Osteocyte (in vitro differentiated cells): ENCODE results near the gene SLC2A14. TPM values are rescaled to one million over a fixed set of nuclear protein-coding genes. Genes with fewer than 3 reads are reported as not detected.
"Not testable (repeated sequence)": the region's sequence is repeated elsewhere in the genome, so short reads cannot be mapped to it uniquely, and the experiment has no call there.

Experiments used
- DNase-seq: peaks from one replicate; pipeline ENCODE4 v3.0.0; 2021; ENCODE audit warnings: mixed read lengths; ENCODE audit not compliant: unreplicated experiment; ENCODE audit errors: extremely low spot score
- H3K27ac Mint-ChIP-seq: one replicate; pipeline ENCODE4 v1.8.0; 2021; ENCODE audit warnings: mild to moderate bottlenecking, mixed read lengths; ENCODE audit not compliant: unreplicated experiment
- H3K27me3 Mint-ChIP-seq: one replicate; pipeline ENCODE4 v1.8.0; 2021; ENCODE audit warnings: mixed read lengths; ENCODE audit not compliant: unreplicated experiment
- H3K36me3 Mint-ChIP-seq: one replicate; pipeline ENCODE4 v1.8.0; 2021; ENCODE audit warnings: mixed read lengths; ENCODE audit not compliant: unreplicated experiment
- H3K4me1 Mint-ChIP-seq: one replicate; pipeline ENCODE4 v1.8.0; 2021; ENCODE audit warnings: mixed read lengths; ENCODE audit not compliant: unreplicated experiment
- H3K4me3 Mint-ChIP-seq: one replicate; pipeline ENCODE4 v1.8.0; 2021; ENCODE audit warnings: mild to moderate bottlenecking, moderate library complexity, mixed read lengths; ENCODE audit not compliant: unreplicated experiment
- H3K9me3 Mint-ChIP-seq: one replicate; pipeline ENCODE4 v1.8.0; 2021; ENCODE audit warnings: mixed read lengths; ENCODE audit not compliant: unreplicated experiment
- CTCF ChIP-seq: fragments of 200-600 bp; sonication (generic); IDR thresholded peaks from 2 replicates; pipeline ENCODE4 v1.5.0; 2021; ENCODE audit warnings: antibody characterized with exemption, mild to moderate bottlenecking, moderate library complexity
- total RNA-seq: library from RNA; stranded (reverse); gene quantifications from 2 replicates; pipeline ENCODE4 v1.2.1, GENCODE V29; 2021

Gene SLC2A14
- total RNA-seq, 1 donor from 2014 or later: 1.9 TPM

- Mint-ChIP-seq H3K27me3 (peaks cover 22% of the 10 kb centered on the region), H3K36me3 (no peaks in the 10 kb centered on the region), H3K27ac (no peak overlapping the region), H3K4me1 (no peaks in the 10 kb centered on the region), H3K9me3 (no peaks in the 10 kb centered on the region), H3K4me3 (no peak overlapping the region)
- no peak for TF ChIP-seq CTCF
- no peak for DNase-seq
Measured at GRCh38 chr12:7853557-7853956, 19.2 kb downstream of the SLC2A14 start.

DNA sequence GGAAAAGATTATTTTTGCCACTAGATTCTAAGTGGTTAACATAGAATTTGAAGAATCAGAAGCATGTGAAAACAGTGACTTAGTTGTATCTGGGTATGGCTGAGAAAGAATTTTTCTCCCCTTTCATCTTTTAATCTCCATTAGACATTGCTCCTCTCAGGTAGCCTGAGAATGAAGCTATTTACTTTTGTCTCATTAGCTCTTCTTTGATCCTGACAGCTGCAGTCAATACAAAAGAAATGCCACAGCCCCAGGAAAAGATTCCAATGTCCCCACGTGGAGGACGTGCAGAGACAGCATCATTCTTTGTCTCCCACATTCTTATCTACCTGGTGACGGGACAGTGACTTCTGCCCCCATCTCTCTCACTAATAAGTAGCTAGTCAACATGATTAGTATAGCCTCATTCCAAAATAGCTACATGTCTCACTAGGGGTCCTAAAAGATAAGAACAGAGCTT, 21.1 kb downstream of the SLC2A14 start:
- H3K27me3 Mint-ChIP-seq: peaks cover 22% of the 10 kb centered on the region
- H3K4me3 Mint-ChIP-seq, DNase-seq, H3K4me1 Mint-ChIP-seq, H3K27ac Mint-ChIP-seq, H3K9me3 Mint-ChIP-seq, H3K36me3 Mint-ChIP-seq: not testable (repeated sequence)

GRCh38 chr12:7850099-7850498, 22.6 kb downstream of the SLC2A14 start:
- peaks cover 22% of the 10 kb centered on the region for H3K27me3 Mint-ChIP-seq
- not testable (repeated sequence) for H3K4me3 Mint-ChIP-seq, DNase-seq, H3K9me3 Mint-ChIP-seq, H3K36me3 Mint-ChIP-seq, H3K4me1 Mint-ChIP-seq, H3K27ac Mint-ChIP-seq

GRCh38 chr12:7848098-7848422, 24.7 kb downstream of the SLC2A14 start:
- H3K27ac Mint-ChIP-seq, H3K9me3 Mint-ChIP-seq, H3K36me3 Mint-ChIP-seq, H3K4me1 Mint-ChIP-seq, DNase-seq, H3K4me3 Mint-ChIP-seq: not testable (repeated sequence)
- peaks cover 16% of the 10 kb centered on the region for H3K27me3 Mint-ChIP-seq

DNA sequence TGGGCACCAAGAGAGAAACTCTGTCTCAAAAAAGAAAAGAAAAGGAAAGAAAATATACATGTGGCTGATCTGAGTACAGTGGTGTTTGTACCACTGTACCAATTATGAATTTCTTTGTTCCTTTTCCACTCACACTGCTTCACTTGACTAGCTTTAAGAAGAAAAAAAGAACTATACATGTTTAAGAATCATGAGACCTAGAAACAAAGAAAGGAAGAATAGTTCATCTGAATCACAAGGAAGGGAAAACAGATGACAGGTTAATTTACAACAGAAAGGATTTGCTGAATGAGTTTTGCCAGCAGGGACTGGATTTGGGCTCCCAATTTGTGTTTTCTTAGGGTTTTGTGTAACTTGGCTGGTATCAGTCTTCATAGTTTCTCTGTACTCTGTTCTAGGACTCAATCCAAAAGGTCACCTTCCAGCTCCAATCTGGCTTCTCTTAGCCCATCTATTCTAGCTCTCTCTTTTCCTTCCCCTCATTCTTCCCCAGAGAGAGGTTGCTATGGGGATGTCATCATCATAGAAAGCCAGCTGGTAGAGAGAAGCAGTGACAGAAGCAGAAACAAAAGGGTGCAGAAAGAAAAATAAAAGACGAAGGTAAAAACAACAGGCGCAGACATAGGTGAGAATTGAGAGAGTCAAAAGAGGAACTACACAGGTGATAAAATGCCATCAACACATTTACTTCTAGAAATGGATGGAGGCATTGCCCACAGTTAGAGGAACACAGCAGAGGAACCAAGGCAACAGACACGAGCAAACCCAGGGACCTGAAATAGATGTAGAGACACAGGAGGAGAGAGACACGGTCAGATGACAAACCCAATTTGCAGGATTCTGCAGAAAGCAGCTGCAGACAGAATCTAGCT, 25.3 kb downstream of the SLC2A14 start:
- H3K4me1 Mint-ChIP-seq, H3K36me3 Mint-ChIP-seq, H3K9me3 Mint-ChIP-seq, H3K4me3 Mint-ChIP-seq, H3K27ac Mint-ChIP-seq, DNase-seq: not testable (repeated sequence)
- H3K27me3 Mint-ChIP-seq: peaks cover 10% of the 10 kb centered on the region

DNA sequence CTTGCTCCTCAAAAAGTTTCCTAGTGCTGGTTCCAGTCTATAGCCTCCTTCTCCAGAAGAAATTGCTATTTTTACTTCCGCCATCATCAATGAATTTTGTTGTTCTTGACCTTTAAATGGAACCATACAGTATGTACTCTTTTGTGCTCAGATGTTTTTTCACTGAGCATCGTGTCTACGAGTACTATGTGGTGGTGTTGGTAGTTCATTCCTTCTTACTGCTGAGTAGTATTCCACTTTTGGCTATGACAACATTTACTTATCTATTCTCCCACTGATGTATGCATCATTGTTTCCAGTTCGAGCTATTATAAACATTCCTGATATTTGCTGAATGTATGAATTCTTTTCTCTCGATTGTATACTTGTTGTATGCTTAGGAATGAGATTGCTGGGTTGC, 28.6 kb downstream of the SLC2A14 start:
- no peak overlapping the region for H3K27ac Mint-ChIP-seq
- H3K36me3 Mint-ChIP-seq: no peaks in the 10 kb centered on the region
- no peaks in the 10 kb centered on the region for H3K9me3 Mint-ChIP-seq
- no peaks in the 10 kb centered on the region for H3K27me3 Mint-ChIP-seq
- H3K4me3 Mint-ChIP-seq: no peak overlapping the region
- peaks cover 6% of the 10 kb centered on the region for H3K4me1 Mint-ChIP-seq
- DNase-seq: no peak
- no peak for TF ChIP-seq CTCF

GRCh38 chr12:7843583-7843982, 29.1 kb downstream of the SLC2A14 start:
- not testable (repeated sequence) for H3K4me1 Mint-ChIP-seq, H3K27ac Mint-ChIP-seq, H3K4me3 Mint-ChIP-seq, H3K9me3 Mint-ChIP-seq, H3K36me3 Mint-ChIP-seq, DNase-seq, H3K27me3 Mint-ChIP-seq

- not testable (repeated sequence) for H3K36me3 Mint-ChIP-seq, H3K27me3 Mint-ChIP-seq, H3K9me3 Mint-ChIP-seq, H3K4me3 Mint-ChIP-seq, H3K27ac Mint-ChIP-seq, H3K4me1 Mint-ChIP-seq, DNase-seq
Measured at GRCh38 chr12:7843149-7843548, 29.6 kb downstream of the SLC2A14 start.

DNA sequence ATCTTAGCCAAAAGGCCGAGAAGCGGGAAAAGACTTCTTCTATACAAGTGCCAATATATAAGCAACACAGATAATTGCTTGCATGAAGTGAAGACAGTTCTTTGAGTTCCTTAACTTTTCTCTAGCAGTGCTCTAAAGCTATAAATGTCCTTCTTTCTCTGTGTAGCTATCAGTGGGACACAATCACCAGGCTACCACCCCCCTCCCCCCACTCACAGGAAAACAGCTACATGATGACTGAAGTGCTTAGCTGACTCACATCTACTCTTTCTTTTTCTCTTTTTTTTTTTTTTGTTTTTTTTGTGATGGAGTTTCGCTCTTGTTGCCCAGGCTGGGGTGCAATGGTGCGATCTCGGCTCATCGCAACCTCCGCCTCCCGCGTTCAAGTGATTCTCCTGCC, 30.3 kb downstream of the SLC2A14 start:
- H3K4me3 Mint-ChIP-seq, H3K9me3 Mint-ChIP-seq, H3K4me1 Mint-ChIP-seq, H3K27ac Mint-ChIP-seq, DNase-seq, H3K27me3 Mint-ChIP-seq, H3K36me3 Mint-ChIP-seq: not testable (repeated sequence)

GRCh38 chr12:7839848-7840247, 32.9 kb downstream of the SLC2A14 start:
- DNase-seq, H3K27ac Mint-ChIP-seq, H3K4me1 Mint-ChIP-seq, H3K9me3 Mint-ChIP-seq, H3K4me3 Mint-ChIP-seq, H3K36me3 Mint-ChIP-seq, H3K27me3 Mint-ChIP-seq: not testable (repeated sequence)

DNA sequence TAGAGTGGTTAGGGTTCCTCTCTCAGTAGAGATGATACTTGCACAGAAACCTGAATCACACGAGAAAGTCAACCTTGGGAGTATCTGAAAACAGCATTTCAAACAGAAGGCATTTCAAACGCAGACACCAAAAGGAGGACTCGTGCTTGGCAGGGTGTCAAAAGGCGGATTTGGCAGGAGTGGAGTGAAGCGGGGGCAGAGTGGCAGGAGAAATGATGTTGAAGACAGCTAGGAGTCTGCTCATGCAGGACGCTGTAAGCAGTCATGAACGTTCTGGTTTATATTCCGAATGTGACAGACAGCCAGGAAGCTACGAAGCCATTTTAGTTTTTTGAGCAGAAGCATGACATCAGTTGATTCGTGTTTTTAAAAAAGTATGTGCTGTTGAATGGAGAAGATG, 33.5 kb downstream of the SLC2A14 start:
- H3K4me3 Mint-ChIP-seq, H3K4me1 Mint-ChIP-seq, H3K9me3 Mint-ChIP-seq, DNase-seq, H3K27me3 Mint-ChIP-seq, H3K36me3 Mint-ChIP-seq, H3K27ac Mint-ChIP-seq: not testable (repeated sequence)
